Upper lobe of left lung (tissue), 6 donors: ENCODE data around the gene RALGAPB. TPM values are rescaled to one million over a fixed set of nuclear protein-coding genes. Genes with fewer than 3 reads are reported as not detected.

Experiments
- ATAC-seq, 2 donors: fragments of 200-7000 bp; cut with Tn5 transposase; one replicate each; pipeline ENCODE4 v1.9.1; 2022; ENCODE audit warnings: mild to moderate bottlenecking in 2 of 2, moderate library complexity in 2 of 2; ENCODE audit not compliant: low FRiP score in 2 of 2
- DNase-seq, 2 donors: peaks; one replicate each; pipeline ENCODE4 v3.0.0-alpha.2; 2019 to 2020
- H3K27ac ChIP-seq, 4 donors: fragments of 200-600 bp; sonication (generic); one replicate each; pipeline ENCODE4 v1.5.1; 2016 to 2019
- H3K27me3 ChIP-seq, 4 donors: fragments of 200-600 bp; sonication (generic); one replicate each; pipeline ENCODE4 v1.5.1; 2017 to 2019
- H3K36me3 ChIP-seq, 4 donors: fragments of 200-600 bp; sonication (generic); one replicate each; pipeline ENCODE4 v1.5.1; 2016 to 2019
- H3K4me1 ChIP-seq, 4 donors: fragments of 200-600 bp; sonication (generic); one replicate each; pipeline ENCODE4 v1.5.1; 2018 to 2019
- H3K4me3 ChIP-seq, 4 donors: fragments of 200-600 bp; sonication (generic); one replicate each; pipeline ENCODE4 v1.5.1; 2017 to 2019; ENCODE audit warnings: mild to moderate bottlenecking in 2 of 4, moderate library complexity in 1 of 4
- H3K9me3 ChIP-seq, 4 donors: fragments of 200-600 bp; sonication (generic); one replicate each; pipeline ENCODE4 v1.5.1; 2018 to 2019
- EP300 ChIP-seq, 4 donors: sonication (generic); formaldehyde crosslinking; IDR thresholded peaks; one replicate each; pipeline ENCODE4 v1.5.1; 2017; ENCODE audit warnings: antibody characterized with exemption in 4 of 4, control low read depth in 2 of 4
- POLR2A ChIP-seq, 4 donors: fragments of 450-650 bp; IDR thresholded peaks; one replicate each; pipeline ENCODE4 v1.5.1; 2016 to 2017; ENCODE audit warnings: antibody characterized with exemption in 4 of 4, mild to moderate bottlenecking in 2 of 4
- POLR2AphosphoS5 ChIP-seq, 2 donors: sonication (generic); formaldehyde crosslinking; IDR thresholded peaks; one replicate each; pipeline ENCODE4 v1.5.1; 2017; ENCODE audit warnings: antibody characterized with exemption in 2 of 2
- WGBS, 2 donors: methylation state at CpG; one replicate each; pipeline ENCODE4 v1.1.5; 2017 to 2018; 5-methylcytosine and 5-hydroxymethylcytosine counted together
- total RNA-seq, 6 donors: library from RNA; depleted of rRNA in 4 of 6; stranded (reverse); fragments of >200 nt in 4 of 6; gene quantifications; one replicate each; pipeline versions ENCODE4 v1.1.0 to v1.2.1, GENCODE V29; 2016 to 2021
- TF ChIP-seq, protein P1 (sequence below), 6 experiments: fragments of 450-650 bp in 4 of 6; fragments of 200-600 bp in 2 of 6; sonication (generic) in 2 of 6; IDR thresholded peaks; one replicate each; pipeline ENCODE4 v1.5.1; 2016 to 2019; ENCODE audit warnings: antibody characterized with exemption in 6 of 6
- donor health status: DM: no; HTN: no; CAD: no; lungs with moderate emphysema.
- donor health status: DM: no; HTN: yes; CAD: no; lungs with severe emphysema.

The RALGAPB gene
- total RNA-seq, 6 donors from 2014 or later: 27.0 to 76.5 (median 32.1) TPM

DNA sequence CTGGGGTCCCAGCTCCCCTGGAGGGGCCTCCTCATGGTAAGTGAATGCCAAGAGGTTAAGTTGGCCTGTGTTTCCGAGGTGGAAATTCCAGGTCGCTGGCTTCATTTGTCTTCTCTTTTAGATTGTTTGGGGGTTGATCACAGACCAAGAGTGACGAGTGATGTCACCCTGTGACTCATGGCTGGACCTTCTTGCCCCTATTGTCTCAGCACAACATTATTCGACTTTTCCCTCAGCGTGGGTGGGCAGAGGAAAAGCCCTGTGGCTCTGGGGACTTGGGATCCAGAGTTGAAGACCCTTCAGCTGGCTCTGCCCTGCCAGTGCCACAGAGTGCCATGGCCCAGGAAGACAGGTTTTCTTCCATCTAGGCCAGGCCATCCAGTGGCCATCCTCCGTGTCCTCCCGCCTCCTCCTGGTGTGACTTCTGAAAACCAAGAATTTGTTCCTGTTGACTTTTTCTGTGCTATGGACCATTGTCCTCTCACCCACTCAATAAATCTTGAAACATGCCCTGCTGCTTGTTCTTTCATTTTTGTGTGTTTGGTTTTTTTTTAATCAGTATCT is 22.1 kb upstream of the RALGAPB start:
- Histone ChIP-seq H3K9me3 (no peaks in the 10 kb centered on the region), H3K27me3 (no peaks in the 10 kb centered on the region), H3K4me3 (no peak overlapping the region), H3K4me1 (peaks cover 16 to 29% (median 23%) of the 10 kb centered on the region in 4 donors), H3K36me3 (peaks cover 0 to 23% (median 10%) of the 10 kb centered on the region in 4 donors), H3K27ac (peak overlapping the region in 3 of 4 donors; percentile 15 to 67 (median 49))
- DNase-seq: no peak
- 93 to 96% methylated on average over 7 of the region's 7 CpGs for WGBS, 2 donors
- TF ChIP-seq POLR2A (IDR thresholded peaks at IDR 0.05) (no peak), POLR2AphosphoS5 (IDR thresholded peaks at IDR 0.05) (no peak), EP300 (IDR thresholded peaks at IDR 0.05) (no peak)
- TF ChIP-seq, protein P1, sequence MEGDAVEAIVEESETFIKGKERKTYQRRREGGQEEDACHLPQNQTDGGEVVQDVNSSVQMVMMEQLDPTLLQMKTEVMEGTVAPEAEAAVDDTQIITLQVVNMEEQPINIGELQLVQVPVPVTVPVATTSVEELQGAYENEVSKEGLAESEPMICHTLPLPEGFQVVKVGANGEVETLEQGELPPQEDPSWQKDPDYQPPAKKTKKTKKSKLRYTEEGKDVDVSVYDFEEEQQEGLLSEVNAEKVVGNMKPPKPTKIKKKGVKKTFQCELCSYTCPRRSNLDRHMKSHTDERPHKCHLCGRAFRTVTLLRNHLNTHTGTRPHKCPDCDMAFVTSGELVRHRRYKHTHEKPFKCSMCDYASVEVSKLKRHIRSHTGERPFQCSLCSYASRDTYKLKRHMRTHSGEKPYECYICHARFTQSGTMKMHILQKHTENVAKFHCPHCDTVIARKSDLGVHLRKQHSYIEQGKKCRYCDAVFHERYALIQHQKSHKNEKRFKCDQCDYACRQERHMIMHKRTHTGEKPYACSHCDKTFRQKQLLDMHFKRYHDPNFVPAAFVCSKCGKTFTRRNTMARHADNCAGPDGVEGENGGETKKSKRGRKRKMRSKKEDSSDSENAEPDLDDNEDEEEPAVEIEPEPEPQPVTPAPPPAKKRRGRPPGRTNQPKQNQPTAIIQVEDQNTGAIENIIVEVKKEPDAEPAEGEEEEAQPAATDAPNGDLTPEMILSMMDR (IDR thresholded peaks at IDR 0.05): no peak
- ATAC-seq: no peak

DNA sequence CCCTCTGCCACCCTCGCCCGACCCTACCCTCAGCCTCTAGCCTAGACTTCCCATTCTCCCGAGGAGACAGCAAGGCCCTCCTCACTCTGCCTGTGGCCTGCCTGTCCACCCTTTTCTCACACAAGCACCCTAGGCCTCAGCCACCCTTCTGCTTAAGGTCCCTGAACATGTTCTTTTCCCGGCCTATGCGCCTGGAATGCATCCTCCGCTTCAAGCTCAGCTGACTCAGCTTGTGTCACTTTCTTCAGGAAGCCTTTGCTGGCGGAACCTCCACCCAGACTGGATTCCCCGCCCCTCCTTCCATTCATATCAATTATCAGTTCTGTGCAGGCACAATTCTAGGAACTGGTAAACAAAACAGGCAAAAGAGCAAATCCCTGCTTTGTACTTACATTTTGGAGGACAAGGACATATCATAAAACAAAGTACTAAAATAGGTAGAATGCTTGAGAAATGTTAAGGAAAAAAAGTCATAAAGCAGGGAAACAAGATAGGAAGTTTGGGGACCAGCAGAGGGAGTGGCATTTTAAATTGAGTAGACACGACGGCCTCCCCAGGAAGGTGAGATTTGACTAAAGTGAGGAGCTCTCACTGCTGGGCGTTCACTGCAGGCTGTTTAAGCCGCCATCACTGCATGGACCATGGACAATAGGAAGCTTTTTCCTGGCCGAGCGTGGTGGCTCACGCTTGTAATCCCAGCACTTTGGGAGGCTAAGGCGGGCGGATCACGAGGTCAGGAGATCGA is 19.6 kb upstream of the RALGAPB start:
- Histone ChIP-seq H3K36me3 (peaks cover 0 to 23% (median 10%) of the 10 kb centered on the region in 4 donors), H3K27ac (peak overlapping the region; percentile 49 to 80 (median 76)), H3K27me3 (no peaks in the 10 kb centered on the region), H3K9me3 (no peaks in the 10 kb centered on the region), H3K4me1 (peaks cover 7 to 15% (median 9%) of the 10 kb centered on the region in 4 donors), H3K4me3 (no peak overlapping the region)
- ATAC-seq (no peak), DNase-seq (no peak)
- 73 to 82% methylated on average over 19 of the region's 19 CpGs for WGBS, 2 donors
- TF ChIP-seq, protein P1 (IDR thresholded peaks at IDR 0.05): no peak
- peak in 1 of 2 donors; percentile 40 for TF ChIP-seq POLR2AphosphoS5 (IDR thresholded peaks at IDR 0.05)

DNA sequence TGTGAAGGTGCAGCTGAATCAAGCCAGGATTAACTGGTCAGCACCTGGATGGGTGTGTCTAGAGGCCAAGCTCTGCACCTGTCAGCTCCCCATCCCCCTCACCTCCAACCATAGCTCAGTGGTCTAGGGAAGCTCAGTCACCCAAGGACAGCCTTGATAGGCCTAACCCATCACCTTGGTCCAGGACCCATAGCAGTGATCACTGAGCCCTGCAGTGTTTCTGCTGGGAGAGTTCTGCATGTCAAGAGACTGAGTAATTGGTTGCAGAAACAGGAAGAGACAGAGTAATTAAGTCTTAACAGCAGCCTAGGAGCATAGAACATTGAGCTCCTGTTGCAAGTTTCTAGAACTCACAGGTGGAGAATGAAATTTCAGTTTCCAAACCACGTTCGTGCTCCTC is 18.7 kb upstream of the RALGAPB start:
- WGBS, 2 donors: 90 to 98% methylated on average over 2 of the region's 2 CpGs
- TF ChIP-seq POLR2AphosphoS5 (IDR thresholded peaks at IDR 0.05) (no peak), EP300 (IDR thresholded peaks at IDR 0.05) (no peak), POLR2A (IDR thresholded peaks at IDR 0.05) (no peak)
- TF ChIP-seq, protein P1 (IDR thresholded peaks at IDR 0.05): no peak
- no peaks in the 10 kb centered on the region for H3K27me3 ChIP-seq
- no peak for DNase-seq
- ATAC-seq: no peak
- H3K36me3 ChIP-seq: peaks cover 0 to 18% (median 10%) of the 10 kb centered on the region in 4 donors
- peaks cover 1 to 14% (median 5%) of the 10 kb centered on the region in 4 donors for H3K4me1 ChIP-seq
- peak overlapping the region in 3 of 4 donors; percentile 68 to 80 (median 72) for H3K27ac ChIP-seq
- H3K4me3 ChIP-seq: no peak overlapping the region
- H3K9me3 ChIP-seq: no peaks in the 10 kb centered on the region

DNA sequence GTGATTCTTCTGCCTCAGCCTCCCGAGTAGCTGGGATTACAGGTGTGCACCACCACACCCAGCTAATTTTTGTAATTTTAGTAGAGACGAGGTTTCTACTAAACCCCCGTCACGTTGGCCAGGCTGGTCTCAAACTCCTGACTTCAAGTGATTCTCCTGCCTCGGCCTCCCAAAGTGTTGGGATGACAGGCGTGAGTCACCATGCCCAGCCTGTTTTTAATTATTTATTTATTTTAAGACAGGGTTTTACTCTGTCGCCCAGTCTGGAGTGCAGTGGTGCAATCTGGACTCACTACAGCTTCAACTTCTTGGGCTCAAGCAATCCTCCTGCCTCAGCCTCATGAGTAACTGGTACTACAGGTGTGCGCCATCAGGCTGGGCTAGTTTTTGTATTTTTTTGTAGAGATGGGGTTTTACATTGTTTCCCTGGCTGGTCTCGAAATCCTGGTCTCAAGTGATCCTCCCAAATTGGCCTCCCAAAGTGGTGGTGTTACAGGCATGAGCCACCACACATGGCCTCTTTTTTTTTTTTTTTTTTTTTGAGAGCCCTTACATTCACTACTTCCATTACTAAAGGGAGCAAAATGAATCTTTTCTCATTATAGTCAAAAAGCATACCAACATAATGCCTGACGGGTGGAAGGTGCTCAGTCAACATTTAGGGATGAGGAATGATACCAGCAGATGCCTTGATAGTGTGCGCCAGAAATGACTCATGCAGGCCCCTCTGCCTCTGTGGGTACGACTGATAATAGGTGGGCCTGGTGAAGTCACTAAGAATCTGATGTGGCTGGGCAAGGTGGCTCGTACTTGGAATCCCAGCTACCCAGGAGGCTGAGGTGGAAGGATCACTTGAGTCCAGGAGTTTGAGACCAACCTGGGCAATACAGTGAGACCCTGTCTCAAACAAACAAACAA is 17.8 kb upstream of the RALGAPB start:
- H3K9me3 ChIP-seq: no peaks in the 10 kb centered on the region
- H3K4me3 ChIP-seq: no peak overlapping the region
- no peak for ATAC-seq
- no peak for TF ChIP-seq EP300 (IDR thresholded peaks at IDR 0.05)
- TF ChIP-seq POLR2AphosphoS5 (IDR thresholded peaks at IDR 0.05): no peak
- TF ChIP-seq, protein P1 (IDR thresholded peaks at IDR 0.05): no peak
- TF ChIP-seq POLR2A (IDR thresholded peaks at IDR 0.05): no peak
- no peak for DNase-seq
- H3K4me1 ChIP-seq: peaks cover 0 to 14% (median 6%) of the 10 kb centered on the region in 4 donors
- peaks cover 0 to 13% (median 8%) of the 10 kb centered on the region in 4 donors for H3K36me3 ChIP-seq
- H3K27me3 ChIP-seq: no peaks in the 10 kb centered on the region
- H3K27ac ChIP-seq: peak overlapping the region in 2 of 4 donors; percentile 72 to 80
- 96% methylated on average over 13 of the region's 13 CpGs for WGBS, 2 donors
